22Rv1 (cell line): ENCODE data around the gene GNAI1.
A peak's percentile ranks its signal among the peaks of the same experiment; 100 is the strongest.

ENCODE experiments used
- H3K27ac ChIP-seq: fragments of 450-650 bp; 2 replicates; pipeline ENCODE4 v1.5.1; 2017
- CTCF ChIP-seq: fragments of 450-650 bp; IDR thresholded peaks from 2 replicates; pipeline ENCODE4 v1.5.1; 2017; ENCODE audit warnings: mild to moderate bottlenecking
- ZFX ChIP-seq: fragments of 450-650 bp; IDR thresholded peaks from 2 replicates; pipeline ENCODE4 v1.6.1; 2017; ENCODE audit warnings: antibody characterized with exemption, borderline replicate concordance

The GNAI1 gene

DNA sequence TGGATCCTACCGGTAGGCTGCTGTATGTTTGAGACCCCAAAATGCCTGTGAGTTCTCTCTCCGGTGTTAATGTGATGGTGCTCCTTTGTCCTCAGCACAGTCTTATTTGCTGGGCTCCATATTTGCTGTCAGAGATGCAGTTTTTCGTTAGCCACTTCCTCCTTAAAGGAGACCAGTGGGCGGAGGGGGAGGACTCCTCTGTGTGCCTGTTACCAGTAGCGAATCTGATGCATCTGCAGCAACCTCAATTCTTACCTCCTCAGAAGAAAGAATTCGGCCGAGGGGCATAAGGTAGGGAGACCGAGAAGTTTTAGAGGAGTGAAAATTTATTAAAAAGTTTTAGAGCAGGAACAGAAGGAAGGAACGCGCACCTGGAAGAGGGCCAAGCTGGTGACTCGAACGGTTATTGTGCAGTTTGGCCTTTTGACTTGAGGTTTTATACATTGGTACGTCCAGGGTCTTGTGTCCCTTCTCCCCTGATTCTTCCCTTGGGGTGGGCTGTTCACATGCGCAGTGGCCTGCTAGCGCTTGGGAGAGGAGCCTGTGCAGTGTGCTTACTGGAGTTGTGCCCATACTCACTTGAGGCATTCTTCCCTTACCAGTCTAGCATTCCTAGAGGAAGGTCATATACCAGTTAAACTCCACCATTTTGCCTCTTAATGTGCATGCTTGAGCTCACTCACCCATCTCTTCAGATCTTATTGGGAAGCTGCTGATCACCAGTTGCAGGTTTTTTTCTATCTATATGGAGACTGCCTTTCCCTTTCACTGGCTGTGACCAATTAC is 49.5 kb downstream of the GNAI1 start:
- H3K27ac ChIP-seq: no peak overlapping the region
- TF ChIP-seq CTCF: no peak
- TF ChIP-seq ZFX: no peak

- TF ChIP-seq CTCF: no peak
- no peak for TF ChIP-seq ZFX
- H3K27ac ChIP-seq: no peak overlapping the region
Observed at GRCh38 chr7:80184693-80185092, 50.1 kb downstream of the GNAI1 start.

DNA sequence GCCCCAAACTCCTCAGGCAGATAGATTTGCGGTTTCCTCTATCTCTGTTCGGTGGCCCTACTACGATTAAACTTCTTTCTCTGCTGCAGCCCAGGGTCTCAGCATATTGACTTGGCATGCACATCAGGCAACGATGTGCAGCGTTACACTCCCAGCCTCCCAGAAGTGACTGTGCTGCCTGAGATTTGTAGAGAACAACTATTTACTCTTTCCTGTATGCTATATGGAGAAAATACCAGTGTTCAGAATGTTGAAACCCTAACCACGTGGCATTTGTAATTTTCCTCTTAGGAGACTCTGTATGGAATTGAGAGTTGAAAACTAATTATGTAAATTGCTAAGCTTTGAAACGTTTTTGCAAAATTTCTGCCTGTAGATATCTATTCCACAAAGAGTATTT is 50.9 kb downstream of the GNAI1 start:
- no peak overlapping the region for H3K27ac ChIP-seq
- TF ChIP-seq ZFX (no peak), CTCF (no peak)

- H3K27ac ChIP-seq: peak overlapping the region; percentile 20; the same call in 1 of the 2 replicates
- TF ChIP-seq CTCF (no peak), ZFX (no peak)
Observed at GRCh38 chr7:80186721-80187120, 52.1 kb downstream of the GNAI1 start.

DNA sequence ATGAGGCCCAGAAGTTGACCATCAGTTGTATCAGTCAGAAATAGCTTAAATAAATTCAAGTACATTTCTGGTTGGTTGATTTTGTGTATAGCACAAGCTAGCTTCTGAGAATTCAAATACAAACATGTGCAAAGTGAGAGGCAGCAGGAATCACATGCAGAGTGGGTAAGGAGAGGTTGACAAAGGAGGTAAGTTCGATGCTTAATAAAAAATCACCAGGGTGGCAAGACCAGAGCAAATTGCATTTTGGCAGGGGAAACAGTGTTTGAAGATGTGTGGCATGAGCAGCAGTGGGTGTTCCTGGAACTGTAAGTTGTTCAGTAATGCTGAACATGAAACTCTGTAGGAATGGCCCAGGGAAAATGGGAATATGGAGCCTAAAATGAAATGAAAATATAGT is 52.6 kb downstream of the GNAI1 start:
- no peak for TF ChIP-seq ZFX
- TF ChIP-seq CTCF: no peak
- peak overlapping the region; percentile 20; the same call in 1 of the 2 replicates for H3K27ac ChIP-seq

DNA sequence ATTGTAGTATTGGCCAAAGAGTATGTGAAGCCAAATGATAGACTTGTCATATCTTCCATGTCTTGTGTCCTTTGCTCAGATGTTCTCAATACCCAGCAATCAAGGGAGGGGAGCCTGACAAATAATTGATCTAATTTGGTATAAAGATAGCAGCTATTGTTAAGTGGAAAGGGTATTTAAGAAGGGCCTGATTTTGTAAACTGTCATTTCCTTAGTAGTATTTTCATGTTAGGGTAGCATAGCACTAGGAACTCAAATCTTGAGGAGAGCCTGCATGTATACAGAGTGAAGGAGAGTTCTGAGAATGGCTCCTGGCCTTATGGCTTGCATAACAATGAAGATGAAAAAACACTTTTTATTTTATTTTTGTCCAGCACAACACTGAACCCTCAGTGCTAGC is 53.1 kb downstream of the GNAI1 start:
- no peak for TF ChIP-seq ZFX
- no peak for TF ChIP-seq CTCF
- no peak overlapping the region for H3K27ac ChIP-seq

GRCh38 chr7:80189638-80190037 is 55.0 kb downstream of the GNAI1 start:
- H3K27ac ChIP-seq: no peak overlapping the region
- TF ChIP-seq CTCF (no peak), ZFX (no peak)
